Lower leg skin (tissue), 3 donors: ENCODE measurements around the gene NLRP6.

Experiments used
- CTCF ChIP-seq, 3 donors: fragments of 450-650 bp; IDR thresholded peaks; one replicate each; pipeline ENCODE4 v1.5.1; 2016; ENCODE audit warnings: antibody characterized with exemption in 3 of 3, mild to moderate bottlenecking in 3 of 3, moderate library complexity in 2 of 3
- POLR2A ChIP-seq, 2 donors: fragments of 450-650 bp; IDR thresholded peaks; one replicate each; pipeline ENCODE4 v1.6.1; 2016 to 2017; ENCODE audit warnings: antibody characterized with exemption in 2 of 2, mild to moderate bottlenecking in 1 of 2, moderate library complexity in 1 of 2

GRCh38 chr11:324156-324555, 45.9 kb downstream of the NLRP6 start:
- no peak for TF ChIP-seq CTCF (IDR thresholded peaks at IDR 0.05)
- no peak for TF ChIP-seq POLR2A (IDR thresholded peaks at IDR 0.05)
